Bone marrow (tissue), 2 donors: Measurements from ENCODE around the gene TRABD2A.
"Not testable (repeated sequence)": the region's sequence is repeated elsewhere in the genome, so short reads cannot be mapped to it uniquely, and the experiment has no call there.

Source experiments
- DNase-seq, 2 donors: peaks; one replicate each; lab custom pipeline; 2025; lab: John Stamatoyannopoulos, UW

TRABD2A gene

DNA sequence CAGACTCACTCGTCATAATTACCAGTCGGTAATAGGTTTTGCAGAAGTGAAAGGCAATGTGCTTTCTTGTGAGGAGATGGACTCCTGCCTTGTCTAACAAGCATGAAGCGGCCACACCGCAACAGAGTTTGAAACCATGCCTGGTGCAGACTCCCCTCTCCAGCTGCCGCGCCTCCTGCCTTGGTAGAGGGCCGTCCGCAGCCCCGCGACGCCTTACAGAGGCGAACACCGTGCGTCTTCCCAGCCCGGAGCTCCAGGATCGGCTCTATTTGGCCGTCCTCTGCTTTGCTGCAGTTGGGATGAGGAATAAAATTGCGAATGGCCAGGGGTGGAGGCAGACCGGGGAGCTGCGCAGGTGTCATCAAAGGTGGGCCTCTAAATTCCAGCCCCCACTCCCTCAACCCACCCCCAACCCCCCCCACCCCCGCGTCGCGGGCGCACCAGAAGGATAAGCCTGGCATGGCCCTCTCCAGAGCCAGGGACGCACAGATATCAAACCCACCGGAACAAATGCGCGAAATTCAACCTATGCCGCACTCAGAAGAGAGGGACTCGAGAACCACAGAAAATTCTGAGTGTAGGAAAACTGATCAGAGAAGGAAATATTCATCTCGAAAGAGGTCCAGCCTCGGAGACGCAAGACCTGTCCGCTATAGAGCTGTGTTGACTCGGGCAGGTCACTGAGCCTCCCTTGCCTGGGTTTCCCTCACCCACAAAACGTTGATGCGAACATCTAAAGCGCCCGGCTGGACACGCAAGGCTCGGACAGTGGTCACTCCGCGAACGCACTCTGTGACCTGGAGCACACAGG, 1.1 kb downstream of the TRABD2A start:
- DNase-seq = no peak

DNA sequence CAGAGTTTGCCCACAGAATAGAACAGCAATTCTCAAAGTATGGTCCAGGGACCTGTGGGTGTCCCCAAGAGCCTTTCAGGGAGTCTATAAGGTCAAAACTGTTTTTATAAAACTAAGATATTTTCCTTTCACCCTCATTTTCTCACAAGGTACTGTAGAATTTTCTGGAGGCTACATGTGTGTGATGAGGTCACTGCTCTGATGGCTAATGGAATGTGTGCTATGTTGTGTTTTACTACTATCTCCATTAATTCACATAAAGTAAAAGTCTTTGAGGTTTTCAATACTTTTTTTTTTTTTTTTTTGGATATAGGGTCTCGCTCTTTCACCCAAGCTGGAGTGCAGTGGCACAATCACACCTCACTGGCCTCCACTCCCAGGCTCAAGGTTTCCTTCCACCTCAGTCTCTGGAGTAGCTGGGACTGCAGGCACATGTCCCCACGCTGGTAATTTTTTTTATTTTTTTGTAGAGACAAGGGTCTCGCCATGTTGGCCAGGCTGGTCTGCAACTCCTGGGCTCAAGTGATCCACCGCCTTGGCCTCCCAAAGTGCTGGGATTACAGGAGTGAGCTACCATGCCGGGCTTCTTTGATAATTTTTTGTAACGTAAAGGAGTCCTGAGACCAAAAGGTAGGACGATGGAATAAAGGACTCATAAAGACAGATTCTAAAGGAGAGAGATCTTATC, 1.8 kb downstream of the TRABD2A start:
- DNase-seq = no peak

DNA sequence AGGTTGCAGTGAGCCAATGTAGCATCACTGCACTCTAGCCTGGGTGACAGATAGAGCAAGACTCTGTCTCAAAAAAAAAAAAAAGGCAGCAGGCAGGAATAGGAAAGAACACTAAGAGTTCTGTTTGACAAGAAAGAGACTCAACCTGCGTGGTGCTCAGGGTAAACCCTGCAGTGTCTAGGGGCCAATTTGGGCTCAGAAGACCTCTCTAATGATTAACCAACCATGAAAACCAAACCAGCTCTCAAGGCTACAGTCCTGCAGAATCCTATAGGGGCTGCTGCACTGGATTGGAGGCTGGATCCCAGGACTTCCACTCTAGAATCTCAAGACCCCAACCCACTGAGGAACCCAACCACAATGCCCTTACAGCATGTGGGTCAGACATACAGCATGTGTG, 2.4 kb downstream of the TRABD2A start:
- DNase-seq = no peak

DNA sequence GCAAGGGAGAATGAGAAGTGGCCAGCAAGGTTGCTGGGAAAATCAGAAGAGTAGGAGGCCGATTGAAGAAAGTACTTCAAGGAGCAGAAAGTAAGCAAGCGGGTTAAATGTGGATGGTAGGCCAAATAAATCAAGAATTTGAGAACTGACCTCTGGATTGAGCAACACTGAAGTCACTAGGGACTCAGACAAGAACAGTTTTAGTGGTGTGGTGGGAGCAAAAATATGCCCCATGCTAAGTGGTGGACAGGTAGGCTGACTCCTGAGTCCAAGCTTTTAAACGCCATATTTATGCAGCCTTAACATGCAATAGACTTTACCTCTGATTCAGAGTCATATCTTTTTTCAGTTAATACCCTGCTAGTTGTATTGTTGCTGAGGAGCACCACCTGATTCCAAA, 4.5 kb downstream of the TRABD2A start:
- no peak for DNase-seq

DNA sequence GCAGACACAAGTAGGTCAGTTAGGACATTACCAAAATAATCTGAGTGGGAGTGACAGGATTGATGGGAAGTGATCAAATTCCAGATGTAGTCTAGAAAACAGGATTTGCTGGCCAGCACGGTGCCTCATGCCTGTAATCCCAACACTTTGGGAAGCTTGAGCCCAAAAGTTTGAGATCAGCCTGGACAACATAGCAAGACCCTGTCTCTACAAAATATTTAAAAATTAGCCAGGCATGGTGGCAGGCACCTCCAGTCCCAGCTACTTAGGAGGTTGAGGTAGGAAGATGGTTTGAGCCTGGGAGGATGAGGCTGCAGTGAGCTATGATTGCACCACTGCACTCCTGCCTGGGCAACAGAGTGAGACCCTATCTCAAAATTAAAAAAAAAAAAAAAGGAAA, 5.3 kb downstream of the TRABD2A start:
- DNase-seq = not testable (repeated sequence)

DNA sequence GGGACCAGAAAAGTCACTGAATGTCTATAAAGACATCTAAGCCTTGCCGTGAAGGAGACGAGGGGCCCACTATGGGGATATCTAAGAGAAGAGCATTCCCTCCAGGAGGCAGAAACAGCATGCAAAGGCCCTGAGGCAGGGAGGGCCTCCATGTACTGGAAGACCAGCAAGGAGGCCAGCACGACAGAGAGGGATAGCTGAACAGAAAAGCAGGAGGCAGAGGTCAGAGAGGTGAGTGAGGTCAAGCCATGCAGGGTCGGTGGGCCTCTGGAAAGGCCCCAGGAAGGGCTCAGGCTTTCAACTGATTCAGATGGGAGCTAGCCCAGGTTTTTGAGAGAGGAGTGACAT, 5.7 kb downstream of the TRABD2A start:
- DNase-seq = no peak

DNA sequence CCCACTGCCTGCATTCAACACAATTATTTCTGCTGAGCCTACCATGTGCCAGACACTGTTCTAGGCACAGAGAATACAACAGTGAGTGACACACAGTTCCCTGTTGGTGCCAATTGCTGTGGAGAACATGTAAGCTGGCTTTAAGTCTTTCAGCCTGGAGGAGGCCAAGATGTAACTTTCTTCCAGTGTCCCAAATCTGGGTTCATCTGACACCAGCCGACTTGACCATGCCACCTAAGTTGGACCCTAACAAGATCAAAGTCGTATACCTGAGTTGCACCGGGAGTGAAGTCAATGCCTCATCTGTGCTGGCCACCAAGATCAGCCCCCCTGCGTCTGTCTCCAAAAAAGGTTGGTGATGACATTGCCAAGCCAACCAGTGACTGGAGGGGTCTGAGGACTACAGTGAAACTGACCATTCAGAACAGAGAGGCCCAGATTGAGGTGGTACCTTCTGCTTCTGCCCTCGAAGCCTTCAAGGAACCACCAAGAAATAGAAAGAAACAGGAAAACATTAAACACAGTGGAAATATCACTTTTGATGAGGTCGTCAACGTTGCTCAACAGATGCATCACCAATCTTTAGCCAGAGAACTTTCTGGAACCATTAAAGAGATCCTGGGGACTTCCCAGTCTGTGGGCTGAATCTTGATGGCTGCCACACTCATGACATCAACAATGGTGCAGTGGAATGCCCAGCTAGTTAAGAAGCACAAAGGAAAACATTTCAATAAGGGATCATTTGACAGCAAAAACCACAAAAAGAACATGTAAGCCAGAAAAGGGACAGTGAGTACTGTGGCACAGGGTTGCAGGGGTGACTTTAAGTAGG, 6.3 kb downstream of the TRABD2A start:
- no peak for DNase-seq

DNA sequence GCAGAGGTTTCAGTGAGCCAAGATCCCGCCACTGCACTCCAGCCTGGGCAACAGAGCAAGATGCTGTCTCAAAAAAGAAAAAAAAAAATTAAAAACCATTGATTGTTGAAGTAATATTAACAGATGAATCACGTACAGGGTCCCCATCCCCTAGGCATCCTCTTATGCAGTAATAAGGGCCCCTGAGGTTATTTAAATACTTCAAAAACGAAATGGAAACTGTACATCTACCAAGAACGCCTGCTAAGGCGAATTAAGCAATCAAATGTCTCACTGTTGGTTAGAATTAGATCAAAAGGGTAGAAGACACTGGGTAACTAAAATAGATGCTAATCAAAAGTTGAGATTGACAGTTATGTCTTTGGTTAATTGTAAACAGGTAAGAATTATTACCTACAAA, 7.5 kb downstream of the TRABD2A start:
- DNase-seq = no peak

DNA sequence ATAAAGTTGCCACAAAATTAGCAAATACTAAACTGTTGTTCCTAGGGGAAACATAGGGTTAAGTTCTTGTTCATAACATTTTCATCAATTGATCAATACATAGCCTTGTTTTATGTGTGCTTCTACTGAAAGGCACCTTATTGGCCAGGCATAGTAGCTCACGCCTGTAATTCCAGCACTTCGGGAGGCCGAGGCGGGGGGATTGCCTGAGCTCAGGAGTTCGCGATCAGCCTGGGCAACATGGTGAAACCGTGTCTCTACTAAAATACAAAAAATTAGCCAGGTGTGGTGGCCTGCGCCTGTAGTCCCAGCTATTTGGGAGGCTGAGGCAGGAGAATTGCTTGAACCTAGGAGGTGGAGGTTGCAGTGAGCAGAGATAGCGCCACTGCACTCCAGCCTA, 8.2 kb downstream of the TRABD2A start:
- not testable (repeated sequence) for DNase-seq

DNA sequence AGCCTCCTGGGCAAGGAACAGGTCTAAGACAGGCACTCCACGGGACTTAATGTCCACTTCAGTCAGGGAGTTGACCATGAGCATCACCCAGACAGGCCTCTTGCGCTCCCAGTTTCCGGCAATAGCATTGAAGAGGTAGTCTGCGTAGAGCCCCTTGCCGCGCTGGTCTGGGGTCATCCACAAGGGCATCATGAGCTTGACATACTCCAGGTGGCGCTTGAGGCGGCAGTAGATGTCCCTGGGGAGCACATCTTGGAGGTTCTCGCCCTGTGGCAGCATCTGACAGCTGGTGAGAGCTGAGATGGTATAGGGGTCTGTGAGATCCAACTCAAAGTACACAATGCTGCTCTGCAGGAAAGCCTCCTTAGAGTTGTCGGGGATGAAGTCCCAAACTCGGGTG, 10.6 kb downstream of the TRABD2A start:
- no peak for DNase-seq

DNA sequence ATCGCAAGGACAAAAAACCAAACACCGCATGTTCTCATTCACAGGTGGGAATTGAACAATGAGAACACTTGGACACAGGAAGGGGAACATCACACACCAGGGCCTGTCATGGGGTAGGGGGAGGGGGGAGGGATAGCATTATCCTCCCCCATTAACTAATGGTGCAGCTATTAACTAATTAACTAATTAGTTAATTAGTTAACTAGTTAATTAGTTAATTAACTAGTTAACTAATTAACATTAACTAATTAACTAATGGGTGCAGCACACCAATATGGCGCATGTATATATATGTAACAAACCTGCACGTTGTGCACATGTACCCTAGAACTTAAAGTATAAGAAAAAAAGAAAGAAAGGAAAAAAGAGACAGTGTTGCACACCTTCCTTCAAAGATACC, 12.6 kb downstream of the TRABD2A start:
- not testable (repeated sequence) for DNase-seq

DNA sequence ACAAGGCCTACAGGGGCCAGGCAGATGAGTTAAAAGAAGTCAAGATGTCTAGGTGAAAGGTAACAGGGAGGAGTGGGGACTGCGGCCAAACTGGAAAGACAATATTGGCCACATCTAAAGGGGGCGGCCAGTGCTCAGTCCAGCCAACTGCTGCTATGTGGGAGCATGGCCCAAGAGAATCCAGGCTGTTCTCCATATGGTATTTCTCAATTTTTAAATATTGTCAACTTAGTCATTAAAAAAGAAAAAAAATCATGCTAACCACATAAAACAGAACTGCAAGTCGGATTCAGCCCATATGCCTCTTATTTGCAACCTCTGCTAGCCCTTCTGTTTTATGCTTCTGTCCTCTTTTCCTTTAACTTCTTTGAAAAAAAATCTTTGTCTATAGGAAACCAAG, 14.8 kb downstream of the TRABD2A start:
- no peak for DNase-seq

DNA sequence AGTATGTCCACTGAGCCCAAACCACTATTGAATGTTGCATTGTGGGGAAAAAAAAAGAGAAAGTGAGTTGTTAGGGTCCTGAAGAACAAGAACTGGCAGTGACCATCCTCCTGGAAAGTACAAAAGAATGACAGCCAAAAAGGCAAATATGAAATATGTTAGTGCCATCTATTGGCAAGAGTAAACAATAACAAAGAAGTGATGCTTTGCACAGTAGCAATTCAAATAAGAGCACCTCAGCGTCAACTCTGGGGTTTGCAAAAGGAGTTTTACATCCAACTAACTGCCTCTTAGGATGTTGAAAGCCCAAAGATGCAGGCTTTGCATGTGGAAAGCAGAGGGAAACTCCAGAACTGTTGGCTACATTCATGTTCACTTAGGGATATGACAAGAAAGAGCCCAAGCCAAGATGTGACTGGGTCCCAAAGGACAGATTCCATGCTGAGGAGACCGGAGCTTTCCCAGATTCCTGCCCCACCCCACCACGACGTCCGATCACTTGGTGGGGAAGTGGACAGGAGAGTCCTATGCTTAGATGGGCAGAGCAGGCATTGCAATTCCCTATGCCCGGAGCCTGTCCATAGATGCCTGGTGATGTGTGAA, 15.6 kb downstream of the TRABD2A start:
- peak in 1 of 2 donors; percentile 12 for DNase-seq

DNA sequence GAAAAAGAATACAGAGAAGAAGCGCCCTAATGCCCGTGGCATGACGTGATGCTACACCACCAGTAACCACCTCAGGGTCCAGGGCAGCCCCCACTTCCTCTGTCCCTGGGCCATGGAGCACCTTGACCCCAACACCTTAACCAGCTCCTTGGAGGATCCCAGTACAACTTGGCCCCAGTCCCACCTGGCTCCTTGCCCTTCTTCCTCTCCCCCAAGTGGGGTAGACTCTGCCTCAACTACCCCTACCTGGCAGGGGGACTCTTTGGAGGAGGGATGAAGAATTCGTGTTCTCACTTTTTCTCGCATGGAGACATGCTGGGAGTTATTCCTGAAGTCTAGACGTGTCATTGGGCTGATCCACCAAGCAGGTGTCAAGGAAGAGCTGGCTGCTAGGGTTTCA, 18.9 kb downstream of the TRABD2A start:
- DNase-seq = no peak

DNA sequence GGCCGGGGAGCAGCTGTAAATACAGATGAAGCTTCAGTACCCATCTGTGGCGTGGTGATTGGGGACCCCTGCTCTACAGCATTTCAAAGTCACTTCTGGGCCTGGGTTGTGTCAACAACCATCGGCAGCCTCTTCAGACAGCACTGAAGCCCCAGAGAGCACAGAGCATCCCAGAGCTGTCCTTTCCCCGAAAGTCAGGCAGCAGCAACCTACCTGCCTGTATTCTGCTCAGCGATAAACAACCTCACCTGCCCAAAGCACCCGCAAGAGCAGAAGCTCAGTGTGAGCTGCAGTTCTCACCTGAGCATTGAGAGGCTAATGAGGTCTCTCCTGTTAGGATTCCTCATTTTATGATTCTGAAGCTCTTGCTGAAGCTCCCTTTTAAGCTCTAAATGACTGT, 19.3 kb downstream of the TRABD2A start:
- no peak for DNase-seq

DNA sequence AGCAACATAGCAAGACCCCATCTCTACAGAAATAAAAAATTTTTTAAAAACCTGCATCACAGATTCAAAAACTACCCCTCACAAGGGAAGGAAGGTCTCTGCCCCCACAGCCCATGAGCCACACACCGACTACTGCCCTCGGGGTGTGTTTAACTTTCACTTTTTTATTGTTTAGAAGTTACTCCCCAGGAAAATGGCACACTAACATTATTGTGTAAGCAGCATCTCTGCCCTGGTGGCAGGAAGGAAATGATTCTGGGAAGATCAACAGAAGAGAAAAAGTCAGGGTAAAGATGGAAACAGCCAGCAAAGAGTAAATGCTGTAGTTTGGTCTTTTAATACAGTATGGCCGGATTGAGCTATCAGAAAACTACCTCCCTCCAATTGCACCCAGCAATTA, 21.9 kb downstream of the TRABD2A start:
- no peak for DNase-seq

DNA sequence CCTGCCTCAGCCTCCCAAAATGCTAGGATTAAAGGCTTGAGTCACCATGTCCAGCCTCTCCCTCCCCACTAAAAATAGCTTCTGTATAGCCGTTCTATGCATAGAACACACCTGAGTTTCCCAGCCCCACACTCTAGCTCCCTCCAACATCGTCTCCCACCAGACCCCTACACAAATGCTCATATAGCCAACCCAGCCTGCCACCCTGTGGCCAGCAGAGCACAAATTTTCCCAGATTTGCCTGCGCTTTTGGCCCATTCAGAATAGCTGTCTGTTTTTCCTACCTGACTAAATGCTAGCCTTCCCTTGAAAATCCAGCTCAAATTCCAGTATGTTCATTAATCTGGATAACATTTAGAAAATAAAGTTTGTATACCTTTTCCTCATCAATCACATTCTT, 22.8 kb downstream of the TRABD2A start:
- no peak for DNase-seq

DNA sequence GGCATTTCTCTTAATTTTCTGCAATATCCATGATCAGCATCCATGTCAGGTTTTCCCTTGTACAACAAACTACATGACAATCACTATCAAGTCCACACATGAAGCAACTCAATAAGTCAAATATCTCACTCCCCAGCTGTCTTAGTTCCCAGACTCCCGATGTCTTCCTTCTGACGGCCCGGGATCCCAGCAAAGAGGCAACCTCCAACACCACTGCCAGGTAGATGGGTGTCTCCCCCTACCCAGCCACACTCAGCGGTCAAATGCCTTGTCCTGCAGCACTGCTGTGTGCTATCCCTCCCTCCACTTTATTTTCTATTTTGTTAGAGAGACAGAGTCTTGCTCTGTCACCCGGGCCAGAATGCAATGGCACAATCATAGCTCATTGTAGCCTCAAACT, 23.3 kb downstream of the TRABD2A start:
- no peak for DNase-seq

DNA sequence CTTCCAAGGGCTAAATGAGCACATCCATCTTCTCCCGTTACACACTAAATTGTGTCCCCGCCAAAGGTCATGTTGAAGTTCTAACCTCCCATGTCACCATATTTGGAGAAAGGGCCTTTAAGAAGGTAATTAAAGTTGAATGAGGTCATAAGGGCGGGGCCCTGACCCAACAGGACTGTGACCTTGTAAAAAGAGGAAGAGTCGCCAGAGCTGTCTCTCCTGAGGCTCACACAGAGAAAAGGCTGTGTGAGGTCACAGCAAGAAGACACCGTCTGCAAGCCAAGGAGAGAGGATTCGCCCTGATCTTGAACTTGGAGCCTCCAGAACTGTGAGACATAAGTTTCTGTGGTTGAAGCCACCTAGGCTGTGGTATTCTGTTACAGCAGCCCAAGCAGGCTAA, 24.1 kb downstream of the TRABD2A start:
- no peak for DNase-seq

DNA sequence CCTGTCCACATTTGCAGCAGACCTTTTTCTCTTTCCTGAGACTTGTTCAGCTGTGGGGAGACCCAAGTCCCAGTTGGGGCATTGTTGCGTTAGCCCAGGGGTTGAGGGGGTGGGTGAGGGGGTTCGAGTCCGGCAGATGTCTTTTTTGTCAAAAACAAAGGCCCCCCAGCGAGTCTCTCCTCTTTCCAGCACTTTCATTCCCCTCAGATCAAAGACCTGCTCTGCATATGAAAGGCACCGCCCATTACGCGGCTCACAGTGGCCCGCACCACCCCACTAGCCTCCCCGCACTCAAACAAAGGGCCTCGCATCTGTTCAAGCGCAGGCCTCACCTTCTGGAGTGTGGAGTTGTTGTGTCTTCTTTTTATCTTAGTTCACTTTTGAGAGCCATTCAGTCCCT, 25.2 kb downstream of the TRABD2A start:
- DNase-seq = no peak

DNA sequence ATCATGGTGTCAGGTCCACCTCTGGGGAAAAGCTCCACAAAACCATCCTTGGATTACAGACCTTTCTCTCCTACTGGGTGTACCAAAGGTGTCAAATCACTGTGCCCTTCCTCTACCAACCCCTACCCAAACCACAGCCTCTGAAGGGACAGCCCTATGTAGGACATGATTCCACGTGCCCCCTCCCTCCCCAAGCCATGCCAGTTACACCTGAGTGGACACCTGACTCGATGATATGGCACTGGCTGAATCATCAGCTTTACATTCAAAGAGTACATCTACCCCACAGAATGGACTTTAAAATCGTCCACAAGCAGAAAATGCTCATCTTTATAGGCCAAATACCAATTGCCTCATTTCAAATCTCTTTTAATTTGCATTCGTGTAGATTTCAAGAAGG, 26.0 kb downstream of the TRABD2A start:
- DNase-seq = no peak

DNA sequence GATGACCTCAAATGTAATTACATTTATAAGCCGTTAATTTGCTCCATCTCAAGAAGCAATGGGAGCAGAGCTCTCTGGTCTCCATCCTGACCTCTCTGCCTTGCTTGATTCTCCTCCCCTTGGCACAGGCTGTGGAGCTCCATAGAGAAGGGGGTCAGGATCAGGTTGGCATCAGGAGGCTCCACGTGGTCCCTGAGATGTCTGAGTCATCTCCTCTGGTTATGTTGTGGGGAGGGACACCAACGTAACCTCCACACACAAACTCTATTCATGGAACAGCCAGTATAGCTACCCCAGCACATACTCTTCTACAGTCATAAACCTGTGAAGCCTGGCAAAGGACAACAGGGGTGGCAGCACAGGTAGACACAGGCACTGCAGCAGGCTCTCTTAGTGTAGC, 29.0 kb downstream of the TRABD2A start:
- no peak for DNase-seq

DNA sequence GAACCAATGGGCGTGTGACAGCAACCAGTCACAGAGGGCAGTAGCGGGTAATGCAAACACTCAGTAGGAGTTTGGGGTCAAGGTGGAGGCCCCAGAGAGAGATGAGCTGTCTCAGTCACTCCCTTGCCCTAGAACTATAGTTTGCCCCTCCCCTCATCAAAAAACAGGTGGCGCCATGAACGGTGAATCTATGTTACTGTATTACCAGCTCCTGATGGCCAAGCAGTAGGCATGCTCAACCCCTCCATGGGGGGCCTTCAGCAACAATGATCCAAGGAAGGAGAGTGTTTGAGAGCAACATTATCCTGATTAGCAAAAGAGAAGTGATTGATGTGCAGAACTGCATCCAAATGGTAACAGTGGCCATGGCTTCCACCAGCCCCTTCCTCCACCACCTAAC, 30.4 kb downstream of the TRABD2A start:
- DNase-seq = no peak
